Astrocyte (in vitro differentiated cells and primary cell): Measurements from ENCODE around the gene DNAH6. TPM values are rescaled to one million over a fixed set of nuclear protein-coding genes. Genes with fewer than 3 reads are reported as not detected.
A peak's percentile ranks its signal among the peaks of the same experiment; 100 is the strongest.

Source experiments
- DNase-seq: peaks from one replicate; pipeline ENCODE4 v3.0.0-alpha.2; 2010; ENCODE audit warnings: low read depth
- FAIRE-seq: peaks from 2 replicates; lab custom pipeline; 2011; peaks lifted over from hg19 to GRCh38; lab: Jason Lieb, UNC
- H2AFZ ChIP-seq: 2 replicates; pipeline ENCODE4 v1.6.0; 2012; ENCODE audit warnings: low read depth, low read length, inconsistent platforms
- H3K27ac ChIP-seq: 2 replicates; pipeline ENCODE4 v1.5.1; 2011; ENCODE audit warnings: low read depth, low read length, inconsistent platforms
- H3K27me3 ChIP-seq: 2 replicates; pipeline ENCODE4 v1.6.0; 2011; ENCODE audit warnings: low read length, inconsistent platforms; ENCODE audit not compliant: insufficient read depth
- H3K36me3 ChIP-seq: 2 replicates; pipeline ENCODE4 v1.5.1; 2011; ENCODE audit warnings: low read length, inconsistent platforms; ENCODE audit not compliant: insufficient read depth
- H3K4me1 ChIP-seq: 2 replicates; pipeline ENCODE4 v1.5.1; 2011; ENCODE audit warnings: low read length, inconsistent platforms; ENCODE audit not compliant: insufficient read depth
- H3K4me2 ChIP-seq: 2 replicates; pipeline ENCODE4 v1.6.0; 2012; ENCODE audit warnings: low read length, inconsistent platforms
- H3K4me3 ChIP-seq: 2 replicates; pipeline ENCODE4 v1.5.1; 2011; ENCODE audit warnings: low read depth, mild to moderate bottlenecking, low read length, inconsistent platforms; ENCODE audit not compliant: insufficient read depth
- H3K79me2 ChIP-seq: 2 replicates; pipeline ENCODE4 v1.6.0; 2012; ENCODE audit warnings: mild to moderate bottlenecking, low read length, inconsistent platforms; ENCODE audit not compliant: insufficient read depth
- H3K9ac ChIP-seq: 2 replicates; pipeline ENCODE4 v1.6.0; 2012; ENCODE audit warnings: mild to moderate bottlenecking, low read length, inconsistent platforms
- H3K9me3 ChIP-seq: 2 replicates; pipeline ENCODE4 v1.5.1; 2012; ENCODE audit warnings: low read depth, mild to moderate bottlenecking, low read length, inconsistent platforms; ENCODE audit not compliant: insufficient read depth
- H4K20me1 ChIP-seq: 2 replicates; pipeline ENCODE4 v1.6.0; 2012; ENCODE audit warnings: low read length, inconsistent platforms; ENCODE audit not compliant: insufficient read depth
- H3K27ac Mint-ChIP-seq: one replicate; pipeline ENCODE4 v1.8.0; 2021; ENCODE audit warnings: mild to moderate bottlenecking, mixed read lengths; ENCODE audit not compliant: unreplicated experiment
- H3K27me3 Mint-ChIP-seq: one replicate; pipeline ENCODE4 v1.8.0; 2021; ENCODE audit warnings: low read depth, mixed read lengths; ENCODE audit not compliant: unreplicated experiment
- H3K36me3 Mint-ChIP-seq: one replicate; pipeline ENCODE4 v1.8.0; 2021; ENCODE audit warnings: low read depth, mixed read lengths; ENCODE audit not compliant: unreplicated experiment
- H3K4me1 Mint-ChIP-seq: one replicate; pipeline ENCODE4 v1.8.0; 2021; ENCODE audit warnings: low read depth, mixed read lengths; ENCODE audit not compliant: unreplicated experiment
- H3K4me3 Mint-ChIP-seq: one replicate; pipeline ENCODE4 v1.8.0; 2021; ENCODE audit warnings: mild to moderate bottlenecking, moderate library complexity, mixed read lengths; ENCODE audit not compliant: unreplicated experiment
- H3K9me3 Mint-ChIP-seq: one replicate; pipeline ENCODE4 v1.8.0; 2021; ENCODE audit warnings: mild to moderate bottlenecking, mixed read lengths; ENCODE audit not compliant: unreplicated experiment
- CTCF ChIP-seq: IDR thresholded peaks from 2 replicates; pipeline ENCODE4 v1.5.1; 2011; ENCODE audit warnings: low read depth, mild to moderate bottlenecking, inconsistent platforms, low read length, moderate library complexity; ENCODE audit not compliant: insufficient read depth
- EZH2 ChIP-seq: IDR thresholded peaks from 2 replicates; pipeline ENCODE4 v1.6.1; 2012; ENCODE audit warnings: mild to moderate bottlenecking, low read length, inconsistent platforms; ENCODE audit not compliant: insufficient read depth
- total RNA-seq: library from RNA; stranded (reverse); gene quantifications from 2 replicates; pipeline ENCODE4 v1.2.1, GENCODE V29; 2021

DNAH6 gene
- total RNA-seq, 1 donor from 2014 or later: 0.20 TPM

GRCh38 chr2:84478867-84479266 lies 37.4 kb upstream of the DNAH6 start:
- no peak for TF ChIP-seq CTCF
- TF ChIP-seq EZH2: no peak
- no peaks in the 10 kb centered on the region for H4K20me1 ChIP-seq
- no peak overlapping the region for H3K9ac ChIP-seq
- H3K27ac ChIP-seq: no peak overlapping the region
- Mint-ChIP-seq H3K27ac (no peak overlapping the region), H3K4me3 (no peak overlapping the region), H3K27me3 (no peaks in the 10 kb centered on the region), H3K9me3 (peaks cover 29% of the 10 kb centered on the region), H3K4me1 (peaks cover 16% of the 10 kb centered on the region), H3K36me3 (peaks cover 8% of the 10 kb centered on the region)
- no peaks in the 10 kb centered on the region for H3K36me3 ChIP-seq
- H3K4me2 ChIP-seq: no peak overlapping the region
- H3K9me3 ChIP-seq: no peaks in the 10 kb centered on the region
- H3K27me3 ChIP-seq: no peaks in the 10 kb centered on the region
- DNase-seq: no peak
- no peaks in the 10 kb centered on the region for H3K79me2 ChIP-seq
- no peak overlapping the region for H3K4me3 ChIP-seq
- FAIRE-seq: no peak
- H2AFZ ChIP-seq: no peak overlapping the region
- H3K4me1 ChIP-seq: peaks cover 6% of the 10 kb centered on the region

- Mint-ChIP-seq H3K9me3 (peaks cover 22% of the 10 kb centered on the region), H3K4me3 (peak overlapping the region; percentile 6), H3K36me3 (peaks cover 8% of the 10 kb centered on the region), H3K27me3 (no peaks in the 10 kb centered on the region), H3K4me1 (peaks cover 21% of the 10 kb centered on the region), H3K27ac (no peak overlapping the region)
- Histone ChIP-seq H3K4me3 (no peak overlapping the region), H3K27ac (peak overlapping the region; percentile 23), H3K27me3 (no peaks in the 10 kb centered on the region), H3K36me3 (no peaks in the 10 kb centered on the region), H4K20me1 (no peaks in the 10 kb centered on the region), H3K4me2 (peak overlapping the region; percentile 44), H3K79me2 (no peaks in the 10 kb centered on the region), H3K9ac (no peak overlapping the region), H3K4me1 (peaks cover 6% of the 10 kb centered on the region), H2AFZ (peak overlapping the region; percentile 48), H3K9me3 (no peaks in the 10 kb centered on the region)
- peak; percentile 62 for FAIRE-seq
- DNase-seq: peak; percentile 80
- no peak for TF ChIP-seq CTCF
- no peak for TF ChIP-seq EZH2
These were observed 34.6 kb upstream of the DNAH6 start for GRCh38 chr2:84481702-84482101.

GRCh38 chr2:84482603-84483002 lies 33.7 kb upstream of the DNAH6 start:
- Histone ChIP-seq H3K9ac (no peak overlapping the region), H3K4me1 (peaks cover 6% of the 10 kb centered on the region), H3K27ac (no peak overlapping the region), H3K9me3 (no peaks in the 10 kb centered on the region), H3K4me2 (no peak overlapping the region), H3K36me3 (no peaks in the 10 kb centered on the region), H2AFZ (no peak overlapping the region), H4K20me1 (no peaks in the 10 kb centered on the region), H3K79me2 (no peaks in the 10 kb centered on the region), H3K4me3 (no peak overlapping the region), H3K27me3 (no peaks in the 10 kb centered on the region)
- Mint-ChIP-seq H3K4me3 (no peak overlapping the region), H3K27me3 (no peaks in the 10 kb centered on the region), H3K36me3 (peaks cover 8% of the 10 kb centered on the region), H3K27ac (no peak overlapping the region), H3K9me3 (peaks cover 13% of the 10 kb centered on the region), H3K4me1 (peaks cover 27% of the 10 kb centered on the region)
- DNase-seq: no peak
- no peak for FAIRE-seq
- TF ChIP-seq CTCF: no peak
- TF ChIP-seq EZH2: no peak
